H1 (cell line): Measurements from ENCODE around the gene SMARCC1. TPM values are rescaled to one million over a fixed set of nuclear protein-coding genes. Genes with fewer than 3 reads are reported as not detected.
A peak's percentile ranks its signal among the peaks of the same experiment; 100 is the strongest.

Experiments used
- ATF2 ChIP-seq: IDR thresholded peaks from 2 replicates; pipeline ENCODE4 v1.6.1; 2012; ENCODE audit warnings: low read length, inconsistent platforms
- ATF3 ChIP-seq: IDR thresholded peaks from 2 replicates; pipeline ENCODE4 v1.6.1; 2011; ENCODE audit warnings: low read depth, mild to moderate bottlenecking, low read length; ENCODE audit not compliant: insufficient read depth
- CTBP2 ChIP-seq: IDR thresholded peaks from 2 replicates; pipeline ENCODE4 v1.7.0; 2011; ENCODE audit warnings: borderline replicate concordance, mild to moderate bottlenecking, moderate library complexity, mixed read lengths, low read length; ENCODE audit not compliant: insufficient read depth, insufficient read length
- CTCF ChIP-seq, 3 experiments: IDR thresholded peaks; 1 replicate in 2 of 3; 2 replicates in 1 of 3; pipeline versions ENCODE4 v1.5.1 to v1.6.1; 2011; ENCODE audit warnings: low read length in 3 of 3, mild to moderate bottlenecking in 3 of 3, inconsistent platforms in 2 of 3, low read depth in 1 of 3, moderate library complexity in 1 of 3; ENCODE audit not compliant: insufficient read depth in 1 of 3; ENCODE audit errors: control extremely low read depth in 1 of 3
- GABPA ChIP-seq: IDR thresholded peaks from 2 replicates; pipeline ENCODE4 v1.6.1; 2011; ENCODE audit warnings: mild to moderate bottlenecking, low read length, moderate library complexity, borderline replicate concordance; ENCODE audit not compliant: insufficient read depth
- GTF2F1 ChIP-seq: IDR thresholded peaks from 2 replicates; pipeline ENCODE4 v1.6.1; 2012; ENCODE audit warnings: low read depth, low read length, improper control_type of control experiment, borderline replicate concordance
- JUN ChIP-seq: IDR thresholded peaks from 2 replicates; pipeline ENCODE4 v1.6.1; 2011; ENCODE audit warnings: low read depth, mild to moderate bottlenecking, improper control_type of control experiment, low read length
- NANOG ChIP-seq: IDR thresholded peaks from 2 replicates; pipeline ENCODE4 v1.6.1; 2011; ENCODE audit warnings: low read length, low read depth, mild to moderate bottlenecking, inconsistent platforms; ENCODE audit not compliant: insufficient read depth, poor library complexity, severe bottlenecking
- PHF8 ChIP-seq: fragments of 200-600 bp; sonication (generic); conservative IDR thresholded peaks from 2 replicates; pipeline ENCODE4 v1.7.1; 2012; ENCODE audit warnings: low read depth, mild to moderate bottlenecking, inconsistent platforms, low read length, moderate library complexity
- POU5F1 ChIP-seq: IDR thresholded peaks from 2 replicates; pipeline ENCODE4 v1.6.1; 2011; ENCODE audit warnings: low read depth, mild to moderate bottlenecking, low read length, moderate library complexity
- RAD21 ChIP-seq, 2 experiments: IDR thresholded peaks in 1 of 2; conservative IDR thresholded peaks in 1 of 2; 2 replicates each; pipeline ENCODE4 v1.6.1; 2011; ENCODE audit warnings: low read depth in 2 of 2, low read length in 2 of 2, improper control_type of control experiment in 1 of 2, inconsistent platforms in 1 of 2, mild to moderate bottlenecking in 1 of 2, moderate library complexity in 1 of 2
- RFX5 ChIP-seq: IDR thresholded peaks from 2 replicates; pipeline ENCODE4 v1.6.1; 2011; ENCODE audit warnings: low read depth, low read length, improper control_type of control experiment, borderline replicate concordance
- SIRT6 ChIP-seq: IDR thresholded peaks from one replicate; pipeline ENCODE4 v1.7.1; 2012; ENCODE audit warnings: low read length, inconsistent platforms
- SIX5 ChIP-seq: IDR thresholded peaks from 2 replicates; pipeline ENCODE4 v1.6.1; 2011; ENCODE audit warnings: mild to moderate bottlenecking, low read depth, low read length
- SP2 ChIP-seq: IDR thresholded peaks from 2 replicates; pipeline ENCODE4 v1.6.1; 2012; ENCODE audit warnings: mild to moderate bottlenecking, low read length, inconsistent platforms
- SRF ChIP-seq: IDR thresholded peaks from 2 replicates; pipeline ENCODE4 v1.6.1; 2011; ENCODE audit warnings: mild to moderate bottlenecking, low read depth, low read length, moderate library complexity
- TAF7 ChIP-seq: optimal IDR thresholded peaks from 2 replicates; pipeline ENCODE3; 2011; ENCODE audit warnings: low read depth, mild to moderate bottlenecking, inconsistent platforms, low read length, moderate library complexity, borderline replicate concordance
- polyA plus RNA-seq, 7 experiments: library from polyadenylated mRNA; depleted of rRNA in 3 of 7; stranded (reverse) in 5 of 7; unstranded in 2 of 7; fragments of >200 nt in 5 of 7; fragments of 200-250 nt in 2 of 7; gene quantifications; 1 replicate in 5 of 7; 2 replicates in 1 of 7; 4 replicates in 1 of 7; pipeline versions ENCODE4 v1.2.1 to v1.2.3, GENCODE V29; 2011 to 2013; ENCODE audit warnings: missing spikeins in 2 of 7, mixed read lengths in 2 of 7
- total RNA-seq: library from RNA; stranded (reverse); fragmentation: NEBNext Ultra II Directional; extraction: Animal tissue kit (Norgen Biotek cat#: 25700); gene quantifications from 2 replicates; pipeline ENCODE4 v1.2.1, GENCODE V29; 2021

SMARCC1 gene
- total and polyA plus RNA-seq, 2 of the 8 experiments (the other 6 are each of a cell fraction or from before 2014, with no cell fraction given): 64.1 to 335 TPM

- TF ChIP-seq CTCF (IDR thresholded peaks at IDR 0.05; ENCODE audit: control extremely low read depth in 1 of 3, insufficient read depth in 1 of 3, low read depth in 1 of 3, low read length in 3 of 3) (peak; percentile 76 to 91 (median 90)), RAD21 (IDR thresholded peaks at IDR 0.05 in 1 of 2, conservative IDR thresholded peaks at IDR 0.05 in 1 of 2; ENCODE audit: low read depth in 2 of 2, low read length in 2 of 2) (peak; percentile 23 to 53; a peak in 3 of 4 replicates), ATF3 (no peak), GTF2F1 (0 out of 2 replicates have a peak, but pooled peaks have one; percentile 25), JUN (no peak), GABPA (peak; percentile 55; the same call in 1 of the 2 replicates), CTBP2 (peak; percentile 7), SIRT6 (no peak), ATF2 (no peak), SP2 (peak; percentile 48; the same call in 1 of the 2 replicates), TAF7 (peak; percentile 87), PHF8 (peak; percentile 98), SIX5 (no peak), SRF (no peak), RFX5 (no peak), POU5F1 (no peak), NANOG (no peak)
Observed at GRCh38 chr3:47824541-47825473, 43.1 kb upstream of the SMARCC1 start (continued).
